Measurements from ENCODE around the gene KRT38. TPM values are rescaled to one million over a fixed set of nuclear protein-coding genes. Genes with fewer than 3 reads are reported as not detected.

The KRT38 gene
- total and polyA plus RNA-seq, 9 donors, result not detected

DNA sequence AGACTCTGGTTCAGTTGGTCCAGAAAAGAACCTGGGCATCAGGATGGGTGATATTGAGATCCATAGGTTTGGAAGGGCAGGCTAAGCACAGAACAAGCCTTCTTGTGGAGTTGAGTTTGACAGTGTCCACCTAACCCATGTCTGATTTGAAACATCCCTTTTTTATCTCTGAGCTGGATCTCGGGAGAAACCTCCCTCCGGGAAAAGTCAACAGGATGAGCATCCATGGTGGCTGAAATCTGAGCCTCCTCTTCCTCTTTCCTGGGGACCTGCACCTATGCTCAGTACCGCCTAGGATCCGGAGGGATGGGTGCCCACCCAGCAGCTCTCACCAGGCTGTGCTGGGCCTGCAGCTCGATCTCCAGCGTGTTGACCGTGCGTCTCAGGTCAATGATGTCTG is 23.0 kb upstream of the KRT38 start:
- DNase-seq, result no peak
- Histone ChIP-seq H3K4me1 (ENCODE audit: control insufficient read depth, insufficient read depth, low read length) (no peaks in the 10 kb centered on the region), H3K27me3 (ENCODE audit: control insufficient read depth, insufficient read depth, low read length) (no peaks in the 10 kb centered on the region), H3K9me3 (replicated peaks; ENCODE audit: control insufficient read depth, low read depth, low read length) (no peaks in the 10 kb centered on the region), H3K36me3 (ENCODE audit: control insufficient read depth, insufficient read depth, low read length) (no peaks in the 10 kb centered on the region), H3K4me3 (ENCODE audit: low read length) (no peak overlapping the region), H3K27ac (ENCODE audit: low read length) (no peak overlapping the region)
- 94% methylated on average over 2 of the region's 8 CpGs for WGBS (ENCODE audit: insufficient coverage)

- H3K4me1 ChIP-seq (ENCODE audit: control insufficient read depth, insufficient read depth, low read length), result no peaks in the 10 kb centered on the region
- no peak for DNase-seq
- no peak overlapping the region for H3K4me3 ChIP-seq (ENCODE audit: low read length)
- no peak overlapping the region for H3K27ac ChIP-seq (ENCODE audit: low read length)
- no peaks in the 10 kb centered on the region for H3K36me3 ChIP-seq (ENCODE audit: control insufficient read depth, insufficient read depth, low read length)
- H3K9me3 ChIP-seq (replicated peaks; ENCODE audit: control insufficient read depth, low read depth, low read length), result no peaks in the 10 kb centered on the region
- H3K27me3 ChIP-seq (ENCODE audit: control insufficient read depth, insufficient read depth, low read length), result no peaks in the 10 kb centered on the region
- 73% methylated on average over 13 of the region's 15 CpGs for WGBS (ENCODE audit: insufficient coverage)
Observed at GRCh38 chr17:41462705-41463104, 21.9 kb upstream of the KRT38 start.

DNA sequence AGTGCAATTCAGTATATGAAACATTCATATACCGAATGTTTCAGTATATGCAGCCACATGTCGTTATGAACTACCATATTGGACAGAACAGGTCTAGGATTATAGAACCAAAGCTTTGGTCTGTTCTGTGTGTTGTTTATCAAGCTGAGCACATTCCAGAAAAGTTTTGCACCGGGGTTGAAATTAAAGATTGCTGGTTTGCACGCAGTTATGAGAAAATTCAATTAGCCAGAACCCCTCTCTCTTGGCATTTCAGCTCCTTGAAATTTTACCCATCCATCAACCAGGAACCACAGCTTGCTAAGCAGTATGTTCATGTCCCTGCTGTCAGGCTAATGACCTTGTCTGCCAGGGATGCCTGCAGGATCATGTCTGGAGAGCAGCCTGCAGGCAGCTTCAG is 16.9 kb upstream of the KRT38 start:
- peaks cover 6% of the 10 kb centered on the region for H3K27me3 ChIP-seq (ENCODE audit: control insufficient read depth, insufficient read depth, low read length)
- no peak overlapping the region for H3K27ac ChIP-seq (ENCODE audit: low read length)
- WGBS (ENCODE audit: insufficient coverage), result no CpG with 5 or more reads among the region's 4 CpGs
- DNase-seq, result no peak
- H3K9me3 ChIP-seq (replicated peaks; ENCODE audit: control insufficient read depth, low read depth, low read length), result no peaks in the 10 kb centered on the region
- H3K4me1 ChIP-seq (ENCODE audit: control insufficient read depth, insufficient read depth, low read length), result no peaks in the 10 kb centered on the region
- no peaks in the 10 kb centered on the region for H3K36me3 ChIP-seq (ENCODE audit: control insufficient read depth, insufficient read depth, low read length)
- no peak overlapping the region for H3K4me3 ChIP-seq (ENCODE audit: low read length)

DNA sequence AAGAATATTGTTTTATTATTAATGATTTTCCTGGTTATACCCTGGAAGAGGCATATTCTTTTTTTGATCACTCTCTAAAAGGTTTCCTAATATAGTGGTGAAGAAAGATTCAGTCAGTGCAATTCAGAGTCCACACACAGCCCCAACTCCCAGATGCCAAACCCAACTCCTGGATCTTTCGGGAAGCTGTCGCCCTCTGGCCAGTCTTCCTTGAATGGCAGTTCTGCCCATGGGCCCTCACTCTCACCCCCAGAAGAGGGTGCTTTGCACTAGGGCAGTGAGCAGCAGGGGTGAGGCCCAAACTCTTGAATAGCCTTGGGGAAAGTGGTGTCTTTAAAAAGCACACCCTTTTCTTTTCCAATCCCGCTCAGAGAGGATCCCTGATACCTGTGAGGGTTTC is 15.4 kb upstream of the KRT38 start:
- Histone ChIP-seq H3K36me3 (ENCODE audit: control insufficient read depth, insufficient read depth, low read length) (no peaks in the 10 kb centered on the region), H3K4me1 (ENCODE audit: control insufficient read depth, insufficient read depth, low read length) (no peaks in the 10 kb centered on the region), H3K27me3 (ENCODE audit: control insufficient read depth, insufficient read depth, low read length) (peaks cover 6% of the 10 kb centered on the region), H3K27ac (ENCODE audit: low read length) (no peak overlapping the region), H3K9me3 (replicated peaks; ENCODE audit: control insufficient read depth, low read depth, low read length) (no peaks in the 10 kb centered on the region), H3K4me3 (ENCODE audit: low read length) (no peak overlapping the region)
- no CpG with 5 or more reads among the region's 3 CpGs for WGBS (ENCODE audit: insufficient coverage)
- no peak for DNase-seq

- H3K27me3 ChIP-seq (ENCODE audit: control insufficient read depth, insufficient read depth, low read length), result peaks cover 11% of the 10 kb centered on the region
- no peak overlapping the region for H3K27ac ChIP-seq (ENCODE audit: low read length)
- no CpG with 5 or more reads among the region's 1 CpG for WGBS (ENCODE audit: insufficient coverage)
Observed at GRCh38 chr17:41455236-41455635, 14.5 kb upstream of the KRT38 start.

GRCh38 chr17:41453066-41453465 is 12.3 kb upstream of the KRT38 start:
- WGBS (ENCODE audit: insufficient coverage), result 100% methylated on average over 1 of the region's 3 CpGs
- Histone ChIP-seq H3K36me3 (ENCODE audit: control insufficient read depth, insufficient read depth, low read length) (no peaks in the 10 kb centered on the region), H3K27ac (ENCODE audit: low read length) (no peak overlapping the region), H3K9me3 (replicated peaks; ENCODE audit: control insufficient read depth, low read depth, low read length) (no peaks in the 10 kb centered on the region), H3K27me3 (ENCODE audit: control insufficient read depth, insufficient read depth, low read length) (peaks cover 11% of the 10 kb centered on the region), H3K4me3 (ENCODE audit: low read length) (no peak overlapping the region), H3K4me1 (ENCODE audit: control insufficient read depth, insufficient read depth, low read length) (no peaks in the 10 kb centered on the region)
- no peak for DNase-seq

More at GRCh38 chr17:41455236-41455635, 14.5 kb upstream of the KRT38 start:
- Histone ChIP-seq H3K36me3 (ENCODE audit: control insufficient read depth, insufficient read depth, low read length) (no peaks in the 10 kb centered on the region), H3K9me3 (replicated peaks; ENCODE audit: control insufficient read depth, low read depth, low read length) (no peaks in the 10 kb centered on the region), H3K4me3 (ENCODE audit: low read length) (no peak overlapping the region), H3K4me1 (ENCODE audit: control insufficient read depth, insufficient read depth, low read length) (no peaks in the 10 kb centered on the region)
- no peak for DNase-seq

DNA sequence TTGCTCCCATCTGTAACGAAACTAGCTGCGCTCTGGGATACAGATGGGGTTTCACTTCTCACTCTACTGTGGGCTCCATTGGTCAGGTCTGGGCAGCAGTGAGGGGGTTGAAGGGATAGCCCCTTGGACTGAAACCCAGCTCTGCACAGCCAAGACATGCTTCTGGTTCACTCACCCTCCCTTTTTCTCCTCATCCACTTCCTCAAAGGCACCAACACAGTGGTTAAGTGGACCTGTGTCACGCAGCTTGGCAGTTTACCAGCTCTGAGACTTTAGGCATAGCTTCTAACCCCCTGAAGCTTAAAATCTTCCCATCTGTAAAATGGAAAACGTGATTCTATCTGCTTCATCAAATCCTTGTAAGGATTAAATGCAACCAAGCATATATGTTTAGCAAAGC is 11.5 kb upstream of the KRT38 start:
- Histone ChIP-seq H3K9me3 (replicated peaks; ENCODE audit: control insufficient read depth, low read depth, low read length) (no peaks in the 10 kb centered on the region), H3K4me3 (ENCODE audit: low read length) (no peak overlapping the region), H3K27me3 (ENCODE audit: control insufficient read depth, insufficient read depth, low read length) (peaks cover 11% of the 10 kb centered on the region), H3K36me3 (ENCODE audit: control insufficient read depth, insufficient read depth, low read length) (no peaks in the 10 kb centered on the region), H3K4me1 (ENCODE audit: control insufficient read depth, insufficient read depth, low read length) (no peaks in the 10 kb centered on the region), H3K27ac (ENCODE audit: low read length) (no peak overlapping the region)
- no peak for DNase-seq
- WGBS (ENCODE audit: insufficient coverage), result no CpG with 5 or more reads among the region's 4 CpGs

- Histone ChIP-seq H3K27me3 (ENCODE audit: control insufficient read depth, insufficient read depth, low read length) (peaks cover 11% of the 10 kb centered on the region), H3K4me1 (ENCODE audit: control insufficient read depth, insufficient read depth, low read length) (no peaks in the 10 kb centered on the region), H3K9me3 (replicated peaks; ENCODE audit: control insufficient read depth, low read depth, low read length) (no peaks in the 10 kb centered on the region), H3K27ac (ENCODE audit: low read length) (no peak overlapping the region), H3K4me3 (ENCODE audit: low read length) (no peak overlapping the region), H3K36me3 (ENCODE audit: control insufficient read depth, insufficient read depth, low read length) (no peaks in the 10 kb centered on the region)
- WGBS (ENCODE audit: insufficient coverage), result no CpG with 5 or more reads among the region's 2 CpGs
- no peak for DNase-seq
Observed at GRCh38 chr17:41451154-41451728, 10.5 kb upstream of the KRT38 start.

DNA sequence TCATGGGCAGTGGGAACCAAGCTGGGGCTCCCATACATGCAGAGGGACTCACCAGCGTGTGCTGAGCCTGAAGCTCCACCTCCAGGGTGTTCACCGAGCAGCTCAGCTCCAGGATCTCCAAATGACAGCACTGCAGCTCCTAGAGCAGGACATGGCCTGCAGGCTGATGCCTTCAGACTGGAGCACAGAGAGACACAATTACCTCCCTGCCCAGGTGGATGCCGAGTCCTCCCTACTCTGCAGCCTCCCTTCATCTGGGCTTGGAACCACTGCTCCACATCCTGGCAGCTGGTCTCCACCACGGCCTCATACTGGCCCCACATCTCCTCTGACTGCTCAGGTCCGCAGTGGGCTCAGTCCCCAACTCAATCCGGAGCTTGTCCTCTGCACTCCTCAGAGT is 8.2 kb upstream of the KRT38 start:
- H3K27me3 ChIP-seq (ENCODE audit: control insufficient read depth, insufficient read depth, low read length), result peaks cover 18% of the 10 kb centered on the region
- WGBS (ENCODE audit: insufficient coverage), result 78% methylated on average over 6 of the region's 6 CpGs

GRCh38 chr17:41448506-41448905 is 7.7 kb upstream of the KRT38 start:
- Histone ChIP-seq H3K4me3 (ENCODE audit: low read length) (no peak overlapping the region), H3K27me3 (ENCODE audit: control insufficient read depth, insufficient read depth, low read length) (peaks cover 14% of the 10 kb centered on the region), H3K27ac (ENCODE audit: low read length) (no peak overlapping the region), H3K9me3 (replicated peaks; ENCODE audit: control insufficient read depth, low read depth, low read length) (no peaks in the 10 kb centered on the region), H3K36me3 (ENCODE audit: control insufficient read depth, insufficient read depth, low read length) (no peaks in the 10 kb centered on the region), H3K4me1 (ENCODE audit: control insufficient read depth, insufficient read depth, low read length) (no peaks in the 10 kb centered on the region)
- WGBS (ENCODE audit: insufficient coverage), result 40% methylated on average over 2 of the region's 2 CpGs
- no peak for DNase-seq

More for the DNA sequence above, 8.2 kb upstream of the KRT38 start:
- Histone ChIP-seq H3K4me1 (ENCODE audit: control insufficient read depth, insufficient read depth, low read length) (no peaks in the 10 kb centered on the region), H3K36me3 (ENCODE audit: control insufficient read depth, insufficient read depth, low read length) (no peaks in the 10 kb centered on the region), H3K4me3 (ENCODE audit: low read length) (no peak overlapping the region), H3K9me3 (replicated peaks; ENCODE audit: control insufficient read depth, low read depth, low read length) (no peaks in the 10 kb centered on the region), H3K27ac (ENCODE audit: low read length) (no peak overlapping the region)
- DNase-seq, result no peak

- Histone ChIP-seq H3K27ac (ENCODE audit: low read length) (no peak overlapping the region), H3K9me3 (replicated peaks; ENCODE audit: control insufficient read depth, low read depth, low read length) (no peaks in the 10 kb centered on the region), H3K36me3 (ENCODE audit: control insufficient read depth, insufficient read depth, low read length) (no peaks in the 10 kb centered on the region), H3K27me3 (ENCODE audit: control insufficient read depth, insufficient read depth, low read length) (peaks cover 12% of the 10 kb centered on the region), H3K4me3 (ENCODE audit: low read length) (no peak overlapping the region), H3K4me1 (ENCODE audit: control insufficient read depth, insufficient read depth, low read length) (no peaks in the 10 kb centered on the region)
- no peak for DNase-seq
- no CpG with 5 or more reads among the region's 2 CpGs for WGBS (ENCODE audit: insufficient coverage)
Observed at GRCh38 chr17:41446806-41447205, 6.0 kb upstream of the KRT38 start.
